ENCODE data around the gene GOLT1A. TPM values are rescaled to one million over a fixed set of nuclear protein-coding genes. Genes with fewer than 3 reads are reported as not detected.

GOLT1A gene
- total RNA-seq, 4 donors from 2014 or later: not detected

DNA sequence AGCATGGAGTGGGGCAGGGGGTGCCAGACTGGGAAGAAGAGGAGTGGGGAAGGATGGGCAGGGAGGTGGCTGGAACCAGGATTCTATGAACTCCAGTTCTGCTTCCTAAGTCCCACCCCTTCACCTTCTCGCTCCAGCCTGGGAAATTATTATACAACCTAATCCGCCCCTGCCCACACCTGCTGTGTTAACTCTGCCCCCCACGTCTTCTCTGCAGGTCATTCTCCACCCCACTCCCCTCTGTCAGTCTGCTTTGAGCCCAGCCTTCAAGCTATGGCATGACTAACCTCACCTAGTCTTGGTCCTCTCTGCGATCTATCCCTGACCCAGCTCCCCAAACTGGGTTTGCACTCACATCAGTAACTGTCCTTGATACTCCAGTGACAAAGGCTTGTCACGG is 46.0 kb upstream of the GOLT1A start:
- DNase-seq (ENCODE audit: low spot score) (no peak), ATAC-seq (ENCODE audit: low FRiP score) (no peak)
- TF ChIP-seq CTCF (IDR thresholded peaks at IDR 0.05): no peak

- no peak for ATAC-seq (ENCODE audit: low FRiP score)
- no peak for DNase-seq (ENCODE audit: low spot score)
- TF ChIP-seq CTCF (IDR thresholded peaks at IDR 0.05): no peak
These were observed 45.4 kb upstream of the GOLT1A start for GRCh38 chr1:204259196-204259595.

- ATAC-seq (ENCODE audit: low FRiP score) (no peak), DNase-seq (ENCODE audit: low spot score) (no peak)
- TF ChIP-seq CTCF (IDR thresholded peaks at IDR 0.05): no peak
These were observed 44.7 kb upstream of the GOLT1A start for GRCh38 chr1:204258213-204259115.

DNA sequence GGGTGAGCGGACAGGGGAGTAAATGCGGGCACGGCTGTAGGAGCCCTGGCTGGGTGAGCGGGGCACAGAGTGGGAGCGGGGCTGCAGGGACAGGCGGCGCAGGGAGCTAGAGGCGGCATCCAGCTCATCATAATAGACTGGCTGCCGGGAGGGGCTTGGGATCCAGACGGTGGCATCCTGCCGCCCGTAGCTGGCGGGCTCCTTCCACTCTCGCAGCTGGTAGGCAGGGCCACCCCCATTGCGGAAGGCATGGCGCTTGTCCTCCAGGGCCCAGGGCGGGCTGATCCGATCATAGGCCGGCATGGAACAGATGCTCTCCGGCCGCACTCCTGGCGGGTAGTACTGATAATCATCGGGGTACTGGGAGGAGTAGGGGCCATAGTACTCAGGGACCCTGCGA is 43.7 kb upstream of the GOLT1A start:
- DNase-seq (ENCODE audit: low spot score) (no peak), ATAC-seq (ENCODE audit: low FRiP score) (no peak)
- no peak for TF ChIP-seq CTCF (IDR thresholded peaks at IDR 0.05)

DNA sequence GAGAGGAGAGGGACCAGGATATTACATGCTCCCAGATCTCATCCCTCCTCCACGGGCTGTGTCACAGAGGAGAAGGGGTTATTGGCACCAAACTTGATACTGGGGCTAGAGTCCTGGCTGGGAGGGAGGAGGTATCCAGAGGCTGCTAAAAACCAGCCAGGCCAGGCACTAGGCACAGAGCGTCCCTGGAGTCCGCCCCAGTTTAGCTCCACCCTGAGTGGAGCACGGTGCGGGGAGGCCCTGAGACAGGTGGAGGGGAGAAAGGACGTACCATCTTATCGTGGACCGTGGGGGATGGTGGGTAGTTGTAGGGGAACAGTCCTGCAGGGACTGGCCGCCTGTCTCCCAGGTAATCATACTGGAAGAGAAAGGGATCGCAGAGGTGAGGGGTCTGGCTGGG is 42.7 kb upstream of the GOLT1A start:
- TF ChIP-seq CTCF (IDR thresholded peaks at IDR 0.05): no peak
- no peak for DNase-seq (ENCODE audit: low spot score)
- no peak for ATAC-seq (ENCODE audit: low FRiP score)

DNA sequence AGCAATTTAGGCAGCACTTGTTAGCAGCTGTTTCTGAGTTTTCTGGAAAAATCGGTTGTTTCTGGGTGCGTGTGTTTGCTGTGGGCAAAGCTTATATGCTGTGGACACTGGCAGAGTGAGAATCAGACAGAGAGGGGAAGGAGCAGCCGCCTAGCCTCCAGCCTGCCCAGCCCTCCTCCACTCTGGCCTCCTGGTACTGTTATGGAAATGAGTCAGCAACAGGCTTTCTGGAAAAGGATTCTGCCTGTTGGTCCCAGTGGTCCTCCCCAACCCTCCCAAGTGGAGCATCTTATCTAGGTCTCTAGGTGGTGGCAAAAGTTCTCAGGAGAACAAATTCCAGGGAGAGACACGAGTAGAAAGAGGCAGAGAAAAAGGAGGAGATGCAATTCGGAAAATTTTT is 42.2 kb upstream of the GOLT1A start:
- ATAC-seq (ENCODE audit: low FRiP score): no peak
- no peak for DNase-seq (ENCODE audit: low spot score)
- no peak for TF ChIP-seq CTCF (IDR thresholded peaks at IDR 0.05)

- DNase-seq (ENCODE audit: low spot score): no peak
- ATAC-seq (ENCODE audit: low FRiP score): no peak
- TF ChIP-seq CTCF (IDR thresholded peaks at IDR 0.05): no peak
These were observed 41.4 kb upstream of the GOLT1A start for GRCh38 chr1:204255225-204255624.
